ENCODE results near the gene CREB1. TPM values are rescaled to one million over a fixed set of nuclear protein-coding genes. Genes with fewer than 3 reads are reported as not detected.

CREB1 gene
- total RNA-seq, 1 donor from 2014 or later = 97.0 TPM

DNA sequence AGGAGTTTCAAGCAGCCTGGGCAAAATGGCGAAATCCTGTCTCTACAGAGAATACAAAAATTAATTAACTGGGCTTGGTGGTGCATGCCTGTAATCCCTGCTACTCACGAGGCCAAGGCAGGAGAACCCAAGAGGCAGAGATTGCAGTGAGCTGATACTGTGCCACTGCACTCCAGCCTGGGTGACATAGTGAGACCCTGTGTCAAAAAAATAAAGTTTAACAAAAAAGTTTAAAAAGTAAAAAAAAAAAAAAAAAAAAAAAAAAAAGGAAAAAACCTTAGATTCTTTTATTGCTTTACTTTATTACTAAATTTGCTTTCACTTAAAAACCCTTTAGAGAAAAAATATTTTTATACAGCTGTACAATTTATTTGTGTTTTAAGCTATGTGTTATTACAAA, 10.7 kb downstream of the CREB1 start:
- Mint-ChIP-seq H3K36me3 (peaks cover 15% of the 10 kb centered on the region), H3K27me3 (ENCODE audit: low read depth) (no peaks in the 10 kb centered on the region), H3K4me3 (no peak overlapping the region), H3K9me3 (peaks cover 4% of the 10 kb centered on the region), H3K4me1 (peaks cover 2% of the 10 kb centered on the region), H3K27ac (no peak overlapping the region)
- no peak for DNase-seq (ENCODE audit: low spot score in 2 of 2, unreplicated experiment in 2 of 2)
- TF ChIP-seq, protein P1, sequence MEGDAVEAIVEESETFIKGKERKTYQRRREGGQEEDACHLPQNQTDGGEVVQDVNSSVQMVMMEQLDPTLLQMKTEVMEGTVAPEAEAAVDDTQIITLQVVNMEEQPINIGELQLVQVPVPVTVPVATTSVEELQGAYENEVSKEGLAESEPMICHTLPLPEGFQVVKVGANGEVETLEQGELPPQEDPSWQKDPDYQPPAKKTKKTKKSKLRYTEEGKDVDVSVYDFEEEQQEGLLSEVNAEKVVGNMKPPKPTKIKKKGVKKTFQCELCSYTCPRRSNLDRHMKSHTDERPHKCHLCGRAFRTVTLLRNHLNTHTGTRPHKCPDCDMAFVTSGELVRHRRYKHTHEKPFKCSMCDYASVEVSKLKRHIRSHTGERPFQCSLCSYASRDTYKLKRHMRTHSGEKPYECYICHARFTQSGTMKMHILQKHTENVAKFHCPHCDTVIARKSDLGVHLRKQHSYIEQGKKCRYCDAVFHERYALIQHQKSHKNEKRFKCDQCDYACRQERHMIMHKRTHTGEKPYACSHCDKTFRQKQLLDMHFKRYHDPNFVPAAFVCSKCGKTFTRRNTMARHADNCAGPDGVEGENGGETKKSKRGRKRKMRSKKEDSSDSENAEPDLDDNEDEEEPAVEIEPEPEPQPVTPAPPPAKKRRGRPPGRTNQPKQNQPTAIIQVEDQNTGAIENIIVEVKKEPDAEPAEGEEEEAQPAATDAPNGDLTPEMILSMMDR (IDR thresholded peaks at IDR 0.05; ENCODE audit: unreplicated experiment) = no peak

DNA sequence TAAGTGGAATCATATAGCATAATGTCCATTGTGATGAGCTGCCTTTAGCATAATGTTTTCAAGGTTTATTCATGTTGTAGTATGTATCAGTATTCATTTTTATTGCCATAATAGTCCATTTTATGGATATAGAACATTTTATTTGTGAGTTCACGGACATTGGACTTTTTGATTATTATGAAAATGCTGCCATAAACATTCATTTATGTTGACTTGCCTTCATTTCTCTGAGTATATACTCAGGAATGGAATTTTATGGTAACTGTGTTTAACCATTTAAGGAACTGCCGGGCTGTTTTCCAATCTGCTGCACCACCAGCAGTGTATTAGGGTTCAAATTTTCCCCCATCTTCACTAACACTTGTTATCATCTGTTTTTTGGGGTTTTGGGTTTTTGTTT, 12.2 kb downstream of the CREB1 start:
- H3K9me3 Mint-ChIP-seq = peaks cover 4% of the 10 kb centered on the region
- TF ChIP-seq, protein P1 (IDR thresholded peaks at IDR 0.05; ENCODE audit: unreplicated experiment) = no peak
- H3K4me1 Mint-ChIP-seq = peaks cover 2% of the 10 kb centered on the region
- no peak for DNase-seq (ENCODE audit: low spot score in 2 of 2, unreplicated experiment in 2 of 2)
- H3K4me3 Mint-ChIP-seq = no peak overlapping the region
- H3K36me3 Mint-ChIP-seq = peaks cover 20% of the 10 kb centered on the region
- no peak overlapping the region for H3K27ac Mint-ChIP-seq
- no peaks in the 10 kb centered on the region for H3K27me3 Mint-ChIP-seq (ENCODE audit: low read depth)

DNA sequence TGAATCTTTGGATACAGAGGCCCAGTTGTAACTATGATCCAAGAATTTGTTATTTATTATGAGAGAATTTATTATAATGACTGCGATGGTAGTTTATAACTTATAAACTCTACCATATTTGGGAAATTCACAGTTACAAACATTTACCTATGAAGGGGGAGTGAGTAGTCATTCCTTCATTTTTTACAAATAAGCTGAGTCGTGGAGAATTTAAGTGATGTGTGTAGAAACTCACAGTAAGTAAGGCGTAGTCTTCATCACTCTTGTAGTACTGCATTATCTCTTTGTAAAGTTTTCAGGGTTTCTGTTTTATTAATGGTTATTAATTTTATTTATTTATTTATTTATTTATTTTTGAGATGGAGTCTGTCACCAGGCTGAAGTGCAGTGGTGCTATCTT, 13.5 kb downstream of the CREB1 start:
- Mint-ChIP-seq H3K36me3 (peaks cover 17% of the 10 kb centered on the region), H3K4me3 (no peak overlapping the region), H3K4me1 (no peaks in the 10 kb centered on the region), H3K27ac (no peak overlapping the region), H3K27me3 (ENCODE audit: low read depth) (no peaks in the 10 kb centered on the region), H3K9me3 (peaks cover 4% of the 10 kb centered on the region)
- DNase-seq (ENCODE audit: low spot score in 2 of 2, unreplicated experiment in 2 of 2) = no peak
- TF ChIP-seq, protein P1 (IDR thresholded peaks at IDR 0.05; ENCODE audit: unreplicated experiment) = no peak

DNA sequence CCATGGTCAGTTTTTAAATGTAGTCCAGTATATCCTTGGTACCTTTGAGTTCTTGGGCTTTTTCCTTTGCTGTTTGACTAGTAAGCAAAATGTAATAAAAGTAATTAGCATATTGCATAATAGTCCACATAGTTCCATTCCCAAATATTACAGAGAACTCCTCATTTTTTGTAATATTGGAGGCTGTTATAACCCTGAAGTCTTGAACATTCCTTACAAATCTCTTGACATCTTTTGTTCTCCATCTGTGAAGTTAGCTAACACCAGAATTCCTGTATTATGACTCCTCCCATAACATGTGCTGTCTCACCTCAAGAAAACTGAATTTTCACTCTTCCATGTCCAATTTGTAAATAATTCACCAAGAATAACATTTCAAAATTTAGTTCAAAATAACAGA, 17.1 kb downstream of the CREB1 start:
- TF ChIP-seq, protein P1 (IDR thresholded peaks at IDR 0.05; ENCODE audit: unreplicated experiment) = no peak
- Mint-ChIP-seq H3K9me3 (peaks cover 4% of the 10 kb centered on the region), H3K4me3 (no peak overlapping the region), H3K4me1 (peaks cover 22% of the 10 kb centered on the region), H3K27ac (peak overlapping the region; percentile 23), H3K27me3 (ENCODE audit: low read depth) (no peaks in the 10 kb centered on the region), H3K36me3 (peaks cover 15% of the 10 kb centered on the region)
- DNase-seq (ENCODE audit: low spot score in 2 of 2, unreplicated experiment in 2 of 2) = no peak

DNA sequence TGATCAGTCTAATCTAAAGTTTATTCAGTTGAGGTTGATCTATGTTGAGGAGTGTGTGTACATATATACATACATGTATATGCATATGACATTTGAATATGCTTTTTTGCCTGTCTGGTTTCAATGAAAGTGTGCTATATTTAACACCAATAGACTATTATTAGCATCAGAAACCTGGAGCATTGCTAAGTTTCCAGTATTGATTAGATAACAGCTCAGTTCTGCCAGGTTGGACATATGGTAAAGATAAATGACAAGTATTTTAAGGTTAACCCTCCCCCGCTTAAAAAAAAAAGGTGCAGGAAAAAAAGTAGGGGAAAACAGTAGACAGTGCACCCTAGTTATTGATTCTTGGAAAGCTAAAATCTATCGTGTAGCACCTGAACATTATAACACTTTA, 19.4 kb downstream of the CREB1 start:
- no peak for DNase-seq (ENCODE audit: low spot score in 2 of 2, unreplicated experiment in 2 of 2)
- Mint-ChIP-seq H3K27me3 (ENCODE audit: low read depth) (no peaks in the 10 kb centered on the region), H3K27ac (peak overlapping the region; percentile 77), H3K9me3 (peaks cover 4% of the 10 kb centered on the region), H3K4me3 (no peak overlapping the region), H3K36me3 (peaks cover 16% of the 10 kb centered on the region), H3K4me1 (peaks cover 22% of the 10 kb centered on the region)
- TF ChIP-seq, protein P1 (IDR thresholded peaks at IDR 0.05; ENCODE audit: unreplicated experiment) = no peak

DNA sequence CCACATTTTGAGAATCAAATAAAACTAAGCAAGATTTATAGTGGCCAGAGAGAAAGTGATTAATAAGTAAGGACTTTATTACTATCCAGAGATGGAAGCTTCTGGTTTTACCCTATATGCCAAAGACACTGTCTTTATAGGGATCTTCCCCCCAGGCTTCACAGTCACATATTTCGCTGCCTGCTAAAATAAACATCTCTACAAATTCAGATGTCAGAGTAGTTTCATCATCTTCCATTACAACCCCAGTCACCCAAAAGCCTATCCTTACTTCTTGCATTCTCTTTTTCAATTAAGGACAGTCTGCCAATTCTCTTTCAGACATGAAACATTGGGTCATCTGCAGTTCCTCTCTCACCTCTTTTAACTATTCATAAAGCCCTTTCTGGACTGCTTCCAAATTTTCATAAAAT, 28.3 kb downstream of the CREB1 start:
- no peaks in the 10 kb centered on the region for H3K27me3 Mint-ChIP-seq (ENCODE audit: low read depth)
- TF ChIP-seq, protein P1 (IDR thresholded peaks at IDR 0.05; ENCODE audit: unreplicated experiment) = no peak
- no peak overlapping the region for H3K4me3 Mint-ChIP-seq
- peaks cover 18% of the 10 kb centered on the region for H3K4me1 Mint-ChIP-seq
- peak overlapping the region; percentile 5 for H3K27ac Mint-ChIP-seq
- no peak for DNase-seq (ENCODE audit: low spot score in 2 of 2, unreplicated experiment in 2 of 2)
- no peaks in the 10 kb centered on the region for H3K9me3 Mint-ChIP-seq
- peaks cover 33% of the 10 kb centered on the region for H3K36me3 Mint-ChIP-seq

Measured in mesothelial cell of epicardium (in vitro differentiated cells).